HepG2 (cell line): ENCODE measurements around the gene ZC3H4. TPM values are rescaled to one million over a fixed set of nuclear protein-coding genes. Genes with fewer than 3 reads are reported as not detected.

Experiments
- CENPT ChIP-seq: sonication (generic); formaldehyde crosslinking; IDR thresholded peaks from 2 replicates; pipeline ENCODE4 v1.8.0; 2022; ENCODE audit warnings: low read depth, mild to moderate bottlenecking, moderate library complexity, missing genetic modification reagents
- HNRNPK ChIP-seq: fragments of 200-400 bp; formaldehyde crosslinking; IDR thresholded peaks from 2 replicates; pipeline ENCODE4 v1.6.1; 2018; ENCODE audit warnings: low read length, low read depth, moderate library complexity, mild to moderate bottlenecking; ENCODE audit not compliant: poor library complexity, severe bottlenecking
- MBD4 ChIP-seq: IDR thresholded peaks from 2 replicates; pipeline ENCODE4 v1.6.1; 2012; ENCODE audit warnings: low read length, inconsistent platforms, borderline replicate concordance
- MED8 ChIP-seq: sonication (generic); formaldehyde crosslinking; IDR thresholded peaks from 2 replicates; pipeline ENCODE4 v1.8.1; 2023; ENCODE audit warnings: mild to moderate bottlenecking, missing genetic modification reagents; ENCODE audit not compliant: insufficient replicate concordance
- MXD4 ChIP-seq: IDR thresholded peaks from 2 replicates; pipeline ENCODE4 v1.6.1; 2016; ENCODE audit warnings: mild to moderate bottlenecking, missing biosample characterization, missing genetic modification reagents
- RAD21 ChIP-seq: fragments of 450-650 bp; formaldehyde crosslinking; IDR thresholded peaks from 2 replicates; pipeline ENCODE4 v1.5.0; 2020; ENCODE audit warnings: mild to moderate bottlenecking
- SMAD9 ChIP-seq: sonication (generic); formaldehyde crosslinking; IDR thresholded peaks from 2 replicates; pipeline ENCODE4 v1.5.1; 2020; ENCODE audit warnings: mild to moderate bottlenecking, missing genetic modification reagents
- SRF ChIP-seq: IDR thresholded peaks from 2 replicates; pipeline ENCODE4 v1.6.1; 2011; ENCODE audit warnings: mild to moderate bottlenecking, low read depth, low read length, moderate library complexity
- TGIF2 ChIP-seq: IDR thresholded peaks from 2 replicates; pipeline ENCODE4 v1.6.1; 2016; ENCODE audit warnings: control low read depth, missing compliant biosample characterization
- ZNF12 ChIP-seq: sonication (generic); formaldehyde crosslinking; IDR thresholded peaks from 2 replicates; pipeline ENCODE4 v1.5.0; 2020; ENCODE audit warnings: missing genetic modification reagents
- ZNF20 ChIP-seq: sonication (generic); formaldehyde crosslinking; IDR thresholded peaks from 2 replicates; pipeline ENCODE4 v1.4.0; 2020; ENCODE audit warnings: mild to moderate bottlenecking, moderate library complexity, missing genetic modification reagents
- ZNF460 ChIP-seq: sonication (generic); formaldehyde crosslinking; IDR thresholded peaks from 2 replicates; pipeline ENCODE4 v1.5.1; 2020; ENCODE audit warnings: missing genetic modification reagents, mild to moderate bottlenecking, borderline replicate concordance
- ZNF496 ChIP-seq: sonication (generic); formaldehyde crosslinking; IDR thresholded peaks from 2 replicates; pipeline ENCODE4 v1.8.1; 2023; ENCODE audit warnings: mild to moderate bottlenecking, moderate library complexity, missing genetic modification reagents; ENCODE audit not compliant: insufficient replicate concordance
- ZNF652 ChIP-seq: IDR thresholded peaks from 2 replicates; pipeline ENCODE4 v1.6.1; 2016; ENCODE audit warnings: low read depth, borderline replicate concordance
- ZNF83 ChIP-seq: sonication (generic); formaldehyde crosslinking; IDR thresholded peaks from 2 replicates; pipeline ENCODE4 v1.4.0; 2020; ENCODE audit warnings: missing genetic modification reagents, mild to moderate bottlenecking, borderline replicate concordance
- polyA plus RNA-seq, 8 experiments: library from polyadenylated mRNA; depleted of rRNA in 3 of 8; stranded (reverse) in 7 of 8; unstranded in 1 of 8; fragments of >200 nt; fragmentation: Illumina TruSeq in 4 of 8; extraction: Trizol in 4 of 8; gene quantifications; 2 replicates each; pipeline versions ENCODE4 v1.2.1 to v1.2.3, GENCODE V29; 2011 to 2016; ENCODE audit warnings: low read depth in 4 of 8, missing spikeins in 1 of 8, mixed read lengths in 1 of 8; ENCODE audit not compliant: insufficient read depth in 1 of 8
- total RNA-seq, 5 experiments: library from RNA; depleted of rRNA; stranded (reverse); fragments of >200 nt; fragmentation: Illumina TruSeq; extraction: Trizol; gene quantifications; 2 replicates each; pipeline ENCODE4 v1.2.3, GENCODE V29; 2016; ENCODE audit warnings: low read depth in 1 of 5
- TF ChIP-seq, protein P1 (sequence below): sonication (generic); formaldehyde crosslinking; IDR thresholded peaks from 2 replicates; pipeline ENCODE4 v1.5.1; 2020; ENCODE audit warnings: missing genetic modification reagents, mild to moderate bottlenecking, borderline replicate concordance
- TF ChIP-seq, protein P2 (sequence below): sonication (generic); formaldehyde crosslinking; IDR thresholded peaks from 2 replicates; pipeline ENCODE4 v1.4.0; 2020; ENCODE audit warnings: mild to moderate bottlenecking, missing genetic modification reagents, borderline replicate concordance
- TF ChIP-seq, protein P3 (sequence below): sonication (generic); formaldehyde crosslinking; conservative IDR thresholded peaks from 2 replicates; pipeline ENCODE4 v1.4.0; 2020; ENCODE audit warnings: mild to moderate bottlenecking, missing genetic modification reagents, moderate library complexity
- TF ChIP-seq, protein P4 (sequence below): sonication (generic); formaldehyde crosslinking; IDR thresholded peaks from 2 replicates; pipeline ENCODE4 v1.5.1; 2020; ENCODE audit warnings: missing genetic modification reagents, mild to moderate bottlenecking, borderline replicate concordance

The ZC3H4 gene
- total and polyA plus RNA-seq, 2 of the 13 experiments (the other 11 are each of a cell fraction or from before 2014, with no cell fraction given) = 1.8 to 10.7 TPM

DNA sequence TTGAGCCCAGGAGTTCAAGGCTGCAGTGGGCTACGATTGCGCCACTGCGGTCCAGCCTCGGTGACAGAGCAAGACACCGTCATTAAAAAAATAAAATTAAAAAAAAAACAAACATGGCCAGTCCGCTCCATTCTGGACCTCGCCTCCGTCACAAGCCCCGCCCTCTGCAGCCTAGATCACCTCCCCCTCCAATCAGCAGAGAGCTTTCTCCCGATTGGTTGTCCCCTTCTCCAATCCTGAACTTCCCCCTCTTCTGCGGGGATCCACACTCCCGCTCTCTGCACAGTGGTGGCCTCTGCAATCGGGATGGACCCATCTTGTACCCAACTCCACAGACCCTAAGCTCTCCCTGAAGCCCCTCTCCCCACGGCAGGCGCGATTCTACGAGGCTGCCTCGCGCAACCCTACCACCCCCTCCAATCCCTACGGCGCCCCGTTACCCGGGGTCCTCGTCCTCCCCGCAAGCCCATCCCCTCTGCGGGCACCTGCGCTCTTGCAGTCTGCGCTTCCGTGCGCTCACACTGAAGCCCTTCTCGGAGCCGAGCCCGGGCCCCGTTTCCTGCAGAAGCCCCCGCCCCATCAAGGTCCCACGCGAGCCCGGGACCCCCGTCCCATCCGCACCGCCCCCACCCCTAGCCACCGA lies 65.7 kb downstream of the ZC3H4 start (continued):
- TF ChIP-seq ZNF652 (no peak), SMAD9 (CRISPR knock-in tag) (no peak), ZNF20 (CRISPR knock-in tag) (no peak), ZNF496 (no peak), SRF (no peak), TGIF2 (CRISPR knock-in tag) (no peak; the same call in 1 of the 2 replicates), MBD4 (no peak), CENPT (no peak), MED8 (CRISPR knock-in tag) (no peak), ZNF12 (CRISPR knock-in tag) (no peak), HNRNPK (no peak), MXD4 (CRISPR knock-in tag) (no peak), RAD21 (no peak), ZNF460 (CRISPR knock-in tag) (no peak), ZNF83 (CRISPR knock-in tag) (no peak)
- TF ChIP-seq, protein P1, sequence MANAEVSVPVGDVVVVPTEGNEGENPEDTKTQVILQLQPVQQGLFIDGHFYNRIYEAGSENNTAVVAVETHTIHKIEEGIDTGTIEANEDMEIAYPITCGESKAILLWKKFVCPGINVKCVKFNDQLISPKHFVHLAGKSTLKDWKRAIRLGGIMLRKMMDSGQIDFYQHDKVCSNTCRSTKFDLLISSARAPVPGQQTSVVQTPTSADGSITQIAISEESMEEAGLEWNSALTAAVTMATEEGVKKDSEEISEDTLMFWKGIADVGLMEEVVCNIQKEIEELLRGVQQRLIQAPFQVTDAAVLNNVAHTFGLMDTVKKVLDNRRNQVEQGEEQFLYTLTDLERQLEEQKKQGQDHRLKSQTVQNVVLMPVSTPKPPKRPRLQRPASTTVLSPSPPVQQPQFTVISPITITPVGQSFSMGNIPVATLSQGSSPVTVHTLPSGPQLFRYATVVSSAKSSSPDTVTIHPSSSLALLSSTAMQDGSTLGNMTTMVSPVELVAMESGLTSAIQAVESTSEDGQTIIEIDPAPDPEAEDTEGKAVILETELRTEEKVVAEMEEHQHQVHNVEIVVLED = no peak
- TF ChIP-seq, protein P2, sequence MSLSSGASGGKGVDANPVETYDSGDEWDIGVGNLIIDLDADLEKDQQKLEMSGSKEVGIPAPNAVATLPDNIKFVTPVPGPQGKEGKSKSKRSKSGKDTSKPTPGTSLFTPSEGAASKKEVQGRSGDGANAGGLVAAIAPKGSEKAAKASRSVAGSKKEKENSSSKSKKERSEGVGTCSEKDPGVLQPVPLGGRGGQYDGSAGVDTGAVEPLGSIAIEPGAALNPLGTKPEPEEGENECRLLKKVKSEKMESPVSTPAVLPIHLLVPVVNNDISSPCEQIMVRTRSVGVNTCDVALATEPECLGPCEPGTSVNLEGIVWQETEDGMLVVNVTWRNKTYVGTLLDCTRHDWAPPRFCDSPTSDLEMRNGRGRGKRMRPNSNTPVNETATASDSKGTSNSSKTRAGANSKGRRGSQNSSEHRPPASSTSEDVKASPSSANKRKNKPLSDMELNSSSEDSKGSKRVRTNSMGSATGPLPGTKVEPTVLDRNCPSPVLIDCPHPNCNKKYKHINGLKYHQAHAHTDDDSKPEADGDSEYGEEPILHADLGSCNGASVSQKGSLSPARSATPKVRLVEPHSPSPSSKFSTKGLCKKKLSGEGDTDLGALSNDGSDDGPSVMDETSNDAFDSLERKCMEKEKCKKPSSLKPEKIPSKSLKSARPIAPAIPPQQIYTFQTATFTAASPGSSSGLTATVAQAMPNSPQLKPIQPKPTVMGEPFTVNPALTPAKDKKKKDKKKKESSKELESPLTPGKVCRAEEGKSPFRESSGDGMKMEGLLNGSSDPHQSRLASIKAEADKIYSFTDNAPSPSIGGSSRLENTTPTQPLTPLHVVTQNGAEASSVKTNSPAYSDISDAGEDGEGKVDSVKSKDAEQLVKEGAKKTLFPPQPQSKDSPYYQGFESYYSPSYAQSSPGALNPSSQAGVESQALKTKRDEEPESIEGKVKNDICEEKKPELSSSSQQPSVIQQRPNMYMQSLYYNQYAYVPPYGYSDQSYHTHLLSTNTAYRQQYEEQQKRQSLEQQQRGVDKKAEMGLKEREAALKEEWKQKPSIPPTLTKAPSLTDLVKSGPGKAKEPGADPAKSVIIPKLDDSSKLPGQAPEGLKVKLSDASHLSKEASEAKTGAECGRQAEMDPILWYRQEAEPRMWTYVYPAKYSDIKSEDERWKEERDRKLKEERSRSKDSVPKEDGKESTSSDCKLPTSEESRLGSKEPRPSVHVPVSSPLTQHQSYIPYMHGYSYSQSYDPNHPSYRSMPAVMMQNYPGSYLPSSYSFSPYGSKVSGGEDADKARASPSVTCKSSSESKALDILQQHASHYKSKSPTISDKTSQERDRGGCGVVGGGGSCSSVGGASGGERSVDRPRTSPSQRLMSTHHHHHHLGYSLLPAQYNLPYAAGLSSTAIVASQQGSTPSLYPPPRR (CRISPR knock-in tag) = no peak
- TF ChIP-seq, protein P3, sequence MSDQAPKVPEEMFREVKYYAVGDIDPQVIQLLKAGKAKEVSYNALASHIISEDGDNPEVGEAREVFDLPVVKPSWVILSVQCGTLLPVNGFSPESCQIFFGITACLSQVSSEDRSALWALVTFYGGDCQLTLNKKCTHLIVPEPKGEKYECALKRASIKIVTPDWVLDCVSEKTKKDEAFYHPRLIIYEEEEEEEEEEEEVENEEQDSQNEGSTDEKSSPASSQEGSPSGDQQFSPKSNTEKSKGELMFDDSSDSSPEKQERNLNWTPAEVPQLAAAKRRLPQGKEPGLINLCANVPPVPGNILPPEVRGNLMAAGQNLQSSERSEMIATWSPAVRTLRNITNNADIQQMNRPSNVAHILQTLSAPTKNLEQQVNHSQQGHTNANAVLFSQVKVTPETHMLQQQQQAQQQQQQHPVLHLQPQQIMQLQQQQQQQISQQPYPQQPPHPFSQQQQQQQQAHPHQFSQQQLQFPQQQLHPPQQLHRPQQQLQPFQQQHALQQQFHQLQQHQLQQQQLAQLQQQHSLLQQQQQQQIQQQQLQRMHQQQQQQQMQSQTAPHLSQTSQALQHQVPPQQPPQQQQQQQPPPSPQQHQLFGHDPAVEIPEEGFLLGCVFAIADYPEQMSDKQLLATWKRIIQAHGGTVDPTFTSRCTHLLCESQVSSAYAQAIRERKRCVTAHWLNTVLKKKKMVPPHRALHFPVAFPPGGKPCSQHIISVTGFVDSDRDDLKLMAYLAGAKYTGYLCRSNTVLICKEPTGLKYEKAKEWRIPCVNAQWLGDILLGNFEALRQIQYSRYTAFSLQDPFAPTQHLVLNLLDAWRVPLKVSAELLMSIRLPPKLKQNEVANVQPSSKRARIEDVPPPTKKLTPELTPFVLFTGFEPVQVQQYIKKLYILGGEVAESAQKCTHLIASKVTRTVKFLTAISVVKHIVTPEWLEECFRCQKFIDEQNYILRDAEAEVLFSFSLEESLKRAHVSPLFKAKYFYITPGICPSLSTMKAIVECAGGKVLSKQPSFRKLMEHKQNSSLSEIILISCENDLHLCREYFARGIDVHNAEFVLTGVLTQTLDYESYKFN (CRISPR knock-in tag) = no peak
- TF ChIP-seq, protein P4, sequence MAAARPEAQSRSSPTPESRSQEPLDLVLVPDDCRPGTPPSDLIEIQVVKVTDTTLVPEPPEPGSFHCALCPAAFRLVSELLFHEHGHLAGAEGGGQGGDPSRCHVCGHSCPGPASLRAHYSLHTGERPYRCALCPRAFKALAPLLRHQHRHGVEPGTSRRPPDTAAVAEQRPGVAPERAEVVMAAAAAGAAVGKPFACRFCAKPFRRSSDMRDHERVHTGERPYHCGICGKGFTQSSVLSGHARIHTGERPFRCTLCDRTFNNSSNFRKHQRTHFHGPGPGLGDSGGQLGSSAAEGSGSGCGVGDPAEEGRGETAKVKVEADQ = no peak
